Activated gamma-delta T cell (primary cell): ENCODE results near the gene ATP2A3.
A peak's percentile ranks its signal among the peaks of the same experiment; 100 is the strongest.

Experiments used
- DNase-seq: peaks from one replicate; lab custom pipeline; 2025; lab: John Stamatoyannopoulos, UW

ATP2A3 gene

DNA sequence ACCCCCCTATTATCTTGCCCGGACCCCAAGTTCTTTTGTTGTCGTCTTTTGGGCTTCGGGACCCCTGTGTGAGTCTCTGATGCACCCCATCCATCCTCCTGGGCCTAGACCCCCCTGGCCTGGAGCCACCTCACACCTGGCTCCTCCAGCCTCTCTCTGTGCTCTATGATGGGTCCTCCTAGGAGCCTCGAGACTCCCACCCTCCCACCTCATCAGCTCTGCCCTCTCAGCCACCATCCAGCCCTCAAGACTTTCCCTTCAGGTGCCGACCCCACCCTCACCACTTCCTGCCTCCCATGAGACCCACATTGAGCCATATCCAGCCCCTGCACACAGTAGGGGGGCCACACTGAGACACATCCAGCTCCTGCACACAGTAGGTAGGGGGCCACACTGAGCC is 8.7 kb upstream of the ATP2A3 start:
- DNase-seq, result no peak

GRCh38 chr17:3972281-3972731 is 8.1 kb upstream of the ATP2A3 start:
- DNase-seq, result no peak

DNA sequence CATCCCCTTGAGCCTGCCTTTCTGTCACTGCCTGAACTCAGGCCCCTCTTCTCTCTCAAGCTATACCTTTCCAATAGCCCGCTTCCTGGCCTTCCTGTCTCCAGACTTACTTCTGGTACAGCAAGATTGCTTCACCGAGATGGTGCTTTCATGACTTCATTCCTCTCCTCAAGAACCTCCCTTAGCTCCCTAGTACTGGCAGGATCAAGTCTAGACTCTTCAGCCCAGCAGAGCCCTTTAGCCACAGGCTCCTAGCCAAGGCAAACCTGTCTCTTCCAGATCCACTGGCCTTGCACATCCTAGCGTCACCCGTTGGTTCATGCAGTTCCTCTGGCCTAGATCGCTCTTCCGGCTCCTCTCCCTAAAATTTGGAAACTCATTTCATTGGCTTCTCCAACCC is 6.4 kb upstream of the ATP2A3 start:
- DNase-seq, result no peak

DNA sequence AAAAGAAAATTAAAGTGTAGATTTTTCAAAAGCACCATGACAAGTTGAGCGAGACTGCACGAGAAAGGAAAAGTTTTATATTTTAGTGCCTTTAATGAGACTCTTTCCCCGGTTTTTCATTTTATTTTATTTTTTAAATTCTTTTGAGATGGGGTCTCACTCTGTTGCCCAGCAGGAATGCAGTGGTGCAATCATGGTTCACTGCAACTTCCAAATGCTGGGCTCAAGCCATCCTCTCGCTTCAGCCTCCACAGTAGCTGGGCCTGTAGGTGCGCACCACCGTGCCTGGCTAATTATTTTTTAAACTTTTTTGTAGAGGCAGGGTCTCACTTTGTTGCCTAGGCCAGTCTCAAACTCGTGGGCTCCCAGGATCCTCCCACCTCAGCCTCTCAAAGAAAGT is 5.7 kb upstream of the ATP2A3 start:
- no peak for DNase-seq

- DNase-seq, result no peak
Measured at GRCh38 chr17:3968886-3969524, 4.8 kb upstream of the ATP2A3 start.

DNA sequence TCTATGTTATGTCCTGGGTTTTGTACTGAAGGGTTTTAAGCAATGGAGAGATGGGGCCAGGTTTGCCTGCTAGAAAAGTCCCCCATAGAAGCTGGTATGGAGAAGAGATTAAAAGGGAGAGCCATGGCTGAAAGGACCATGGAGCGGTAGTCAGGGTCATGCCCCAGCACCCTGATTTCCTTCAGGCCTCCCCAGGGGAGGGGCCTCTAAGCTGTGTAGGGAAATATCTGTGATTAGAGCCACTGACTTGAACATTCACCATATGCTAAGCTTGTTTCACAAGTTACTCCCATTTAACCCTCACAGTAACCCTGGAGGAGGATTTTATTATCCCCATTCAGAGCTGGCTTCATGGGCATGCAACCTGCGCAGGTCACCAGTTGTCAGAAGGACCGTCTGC is 3.8 kb upstream of the ATP2A3 start:
- no peak for DNase-seq

DNA sequence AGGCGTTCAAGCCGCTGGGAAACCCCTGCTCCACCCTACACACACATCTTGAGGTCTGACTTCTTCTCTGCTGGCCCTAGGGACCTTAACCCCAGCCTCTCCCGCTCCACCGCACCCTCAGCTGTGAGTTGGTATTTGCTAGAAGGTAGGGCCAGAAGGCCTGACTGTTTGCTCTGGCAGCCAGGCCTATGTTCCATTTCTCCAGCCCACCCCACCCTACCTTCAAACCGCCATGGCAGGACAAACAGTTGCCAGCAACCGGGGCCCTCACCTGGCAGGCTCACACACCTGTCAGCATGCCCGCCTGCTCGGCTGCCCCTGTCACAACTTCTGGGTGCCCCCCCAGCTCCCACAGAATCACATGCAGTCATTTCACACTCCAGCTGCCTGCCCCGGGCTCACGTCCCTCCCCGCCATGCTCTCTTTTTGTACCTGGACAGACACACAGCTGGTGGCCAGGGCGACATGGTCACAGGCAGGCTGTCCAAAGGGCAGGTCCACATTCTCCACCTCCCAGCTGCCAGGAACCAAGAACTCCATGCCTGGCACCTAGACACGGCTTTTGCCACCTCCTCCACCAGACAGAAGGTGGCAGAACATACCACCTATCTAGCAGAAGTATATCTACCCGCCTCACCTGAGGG is 2.6 kb upstream of the ATP2A3 start:
- DNase-seq, result no peak

DNA sequence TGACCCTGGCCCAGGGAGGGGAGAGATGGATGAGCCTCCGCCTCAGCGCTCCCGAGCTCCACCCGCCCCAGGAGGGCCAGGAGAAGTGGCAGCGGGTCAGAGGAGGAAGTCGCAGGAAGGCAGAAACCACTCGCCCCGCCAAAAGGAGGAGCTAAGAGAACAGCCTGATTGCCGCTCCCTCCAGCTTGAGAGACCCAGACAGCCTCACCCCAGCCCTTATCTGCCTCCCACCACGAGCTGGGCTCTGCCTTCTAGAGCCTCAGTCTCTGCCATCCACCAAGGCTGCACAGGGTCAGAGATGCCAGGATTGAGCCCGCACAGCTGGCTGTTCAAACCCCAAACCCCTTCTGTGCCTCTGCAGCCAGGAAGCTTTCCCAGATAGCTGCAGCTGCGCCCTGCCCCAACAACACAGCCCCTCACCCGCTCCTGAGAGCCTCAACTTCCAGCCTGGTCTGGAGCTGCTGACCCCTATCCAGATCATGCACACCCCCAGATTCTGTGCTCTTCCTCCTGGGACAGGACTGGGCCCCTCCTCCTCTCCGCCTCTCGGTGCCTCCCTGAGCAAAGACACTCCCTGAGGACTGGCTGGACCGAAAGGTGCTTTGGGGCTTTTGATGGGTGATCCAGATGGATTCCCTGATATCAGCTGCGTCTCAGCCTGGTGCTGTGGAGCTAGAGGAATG is 1.0 kb upstream of the ATP2A3 start:
- DNase-seq, result no peak

DNA sequence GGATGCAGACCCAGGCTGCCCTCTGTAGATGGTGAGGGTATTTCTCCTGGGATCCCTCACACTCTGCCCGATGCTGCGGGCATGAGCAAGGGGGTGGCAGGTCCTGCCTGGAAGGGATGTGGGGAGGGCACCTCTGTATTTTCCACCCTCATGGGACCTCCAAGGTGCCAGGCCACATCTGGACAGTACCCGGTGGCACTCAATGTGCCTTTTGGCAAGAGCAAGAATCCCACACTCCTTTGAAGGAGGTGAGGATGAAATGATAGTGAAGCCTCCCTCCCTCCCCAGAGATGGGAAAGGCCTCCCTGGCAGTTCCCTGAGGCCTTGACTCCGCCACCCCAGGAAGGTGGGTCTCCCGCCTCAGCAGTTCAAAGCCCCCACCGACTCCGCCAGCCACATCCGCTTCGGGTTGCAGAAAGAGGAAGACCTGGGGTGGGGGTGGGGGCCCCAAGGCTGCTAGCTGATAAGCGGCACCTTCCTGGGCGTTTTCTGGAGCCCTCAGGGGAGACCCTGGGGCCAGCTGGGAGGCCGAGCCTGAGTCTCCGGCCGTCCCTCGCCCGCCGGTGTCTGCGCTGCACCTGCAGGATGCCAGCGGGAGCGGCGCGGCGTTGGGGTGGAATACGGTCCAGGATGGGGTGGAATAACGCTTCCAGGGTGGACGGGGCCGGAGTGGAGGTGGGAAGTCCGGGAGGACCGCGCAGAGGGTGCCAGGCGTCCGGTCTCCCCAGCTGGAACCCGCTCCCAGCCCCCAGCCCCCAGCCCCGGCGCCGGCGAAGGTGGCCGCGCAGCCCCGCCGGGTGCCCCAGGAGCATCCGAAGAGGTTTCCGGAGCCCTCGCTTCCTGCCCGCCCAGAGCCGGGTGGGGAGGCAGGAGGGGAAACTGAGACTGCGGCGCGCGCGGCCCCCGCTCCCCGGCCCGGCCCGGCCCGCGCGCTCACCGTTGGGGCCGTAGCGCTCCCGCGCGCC is 718 bp downstream of the ATP2A3 start:
- DNase-seq, result peak; percentile 59

DNA sequence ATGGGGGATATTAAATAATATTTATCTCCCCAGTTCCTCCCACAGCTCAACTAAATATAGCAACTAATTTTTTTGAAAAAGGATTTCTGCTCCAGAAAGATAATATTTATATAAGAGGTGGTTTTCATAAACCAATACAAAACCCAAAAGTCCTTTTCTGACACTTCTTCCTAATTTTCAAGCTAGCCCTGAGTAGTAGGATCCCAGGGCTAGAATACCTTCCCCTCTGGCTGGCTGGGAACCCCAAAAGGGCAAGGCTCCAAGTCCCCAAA is 1.3 kb downstream of the ATP2A3 start:
- no peak for DNase-seq

- no peak for DNase-seq
Measured at GRCh38 chr17:3962217-3962964, 1.8 kb downstream of the ATP2A3 start.

- peak; percentile 40 for DNase-seq
Measured at GRCh38 chr17:3961564-3962047, 2.6 kb downstream of the ATP2A3 start.

DNA sequence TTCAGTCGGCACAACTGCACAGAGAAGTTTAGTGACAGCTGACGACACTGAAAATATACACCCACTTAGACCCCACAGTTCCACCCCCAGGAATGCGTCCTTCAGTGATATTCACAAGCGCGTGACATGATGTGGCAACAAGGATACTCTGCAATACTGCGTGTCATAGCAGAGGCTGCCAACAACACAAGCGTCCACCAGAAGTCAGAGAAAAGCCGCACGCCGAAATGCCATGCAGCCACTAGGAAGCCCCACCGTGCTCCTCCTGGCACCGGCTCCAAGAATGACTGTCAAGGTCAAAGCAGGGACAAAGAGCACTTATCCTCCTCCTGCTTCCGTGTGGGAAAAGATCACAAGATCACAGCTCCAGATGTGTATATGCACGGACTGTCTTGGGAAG is 3.5 kb downstream of the ATP2A3 start:
- DNase-seq, result no peak

DNA sequence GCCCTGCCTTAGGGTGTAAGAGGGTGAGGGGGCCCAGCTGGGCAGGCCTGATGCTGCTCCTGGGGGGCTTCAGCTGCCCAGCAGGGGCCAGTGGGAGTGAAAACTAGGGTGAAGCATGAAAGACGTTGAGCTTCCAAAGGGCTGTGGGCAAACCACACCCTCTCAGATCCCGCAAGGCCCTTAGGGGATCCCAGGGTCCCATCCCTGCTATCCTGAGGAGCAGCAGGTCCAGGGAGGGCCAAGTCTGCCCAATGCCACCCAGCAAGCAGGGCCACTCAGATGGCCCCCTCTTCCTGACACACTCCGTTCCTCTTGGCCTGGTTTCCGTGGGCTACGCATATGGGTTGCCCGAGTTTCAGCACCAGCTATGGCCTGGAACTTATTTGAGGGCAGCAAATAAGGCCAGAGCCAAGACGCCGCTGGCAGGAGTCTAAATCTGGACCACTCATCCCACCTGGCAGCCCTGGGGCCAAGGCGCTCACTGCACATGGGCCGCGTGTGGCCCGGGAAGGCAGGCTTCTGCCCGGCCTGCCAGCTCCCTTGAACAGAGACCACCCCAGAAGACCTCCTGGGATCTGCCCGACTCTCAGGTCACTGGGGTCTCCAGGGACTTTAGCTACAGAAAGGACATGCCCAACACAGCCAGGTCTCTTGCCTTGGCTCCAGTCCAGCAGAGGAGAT is 4.2 kb downstream of the ATP2A3 start:
- no peak for DNase-seq

DNA sequence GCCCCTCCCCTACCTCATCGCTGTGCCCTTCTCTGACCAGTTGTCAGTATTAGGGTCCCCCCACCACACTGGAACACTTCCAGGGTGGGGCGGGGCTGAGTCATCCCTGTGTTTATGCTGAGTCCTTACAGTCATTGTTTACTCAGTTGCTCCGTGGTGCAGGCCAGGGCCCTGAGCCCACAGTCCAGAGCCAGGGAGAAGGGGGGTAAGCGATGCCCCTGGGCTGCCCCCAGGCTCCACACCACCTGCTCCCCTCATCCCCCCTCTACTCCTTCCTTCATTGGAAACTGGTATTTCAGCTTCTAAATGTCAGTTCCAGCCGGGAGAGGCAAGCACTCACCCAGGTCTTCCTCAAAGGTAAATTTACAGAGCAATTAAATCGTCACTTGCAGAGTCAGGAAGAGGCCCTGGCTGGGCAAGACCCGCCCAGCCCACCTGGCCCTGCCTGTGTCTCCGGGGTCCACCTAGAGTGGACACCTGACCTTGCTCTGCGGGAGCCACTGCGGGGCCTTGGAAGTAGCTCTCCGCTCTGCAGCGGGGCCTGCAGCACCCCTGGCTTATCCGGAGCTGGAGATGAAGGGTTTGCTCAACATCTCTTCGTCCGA is 4.8 kb downstream of the ATP2A3 start:
- DNase-seq, result no peak

DNA sequence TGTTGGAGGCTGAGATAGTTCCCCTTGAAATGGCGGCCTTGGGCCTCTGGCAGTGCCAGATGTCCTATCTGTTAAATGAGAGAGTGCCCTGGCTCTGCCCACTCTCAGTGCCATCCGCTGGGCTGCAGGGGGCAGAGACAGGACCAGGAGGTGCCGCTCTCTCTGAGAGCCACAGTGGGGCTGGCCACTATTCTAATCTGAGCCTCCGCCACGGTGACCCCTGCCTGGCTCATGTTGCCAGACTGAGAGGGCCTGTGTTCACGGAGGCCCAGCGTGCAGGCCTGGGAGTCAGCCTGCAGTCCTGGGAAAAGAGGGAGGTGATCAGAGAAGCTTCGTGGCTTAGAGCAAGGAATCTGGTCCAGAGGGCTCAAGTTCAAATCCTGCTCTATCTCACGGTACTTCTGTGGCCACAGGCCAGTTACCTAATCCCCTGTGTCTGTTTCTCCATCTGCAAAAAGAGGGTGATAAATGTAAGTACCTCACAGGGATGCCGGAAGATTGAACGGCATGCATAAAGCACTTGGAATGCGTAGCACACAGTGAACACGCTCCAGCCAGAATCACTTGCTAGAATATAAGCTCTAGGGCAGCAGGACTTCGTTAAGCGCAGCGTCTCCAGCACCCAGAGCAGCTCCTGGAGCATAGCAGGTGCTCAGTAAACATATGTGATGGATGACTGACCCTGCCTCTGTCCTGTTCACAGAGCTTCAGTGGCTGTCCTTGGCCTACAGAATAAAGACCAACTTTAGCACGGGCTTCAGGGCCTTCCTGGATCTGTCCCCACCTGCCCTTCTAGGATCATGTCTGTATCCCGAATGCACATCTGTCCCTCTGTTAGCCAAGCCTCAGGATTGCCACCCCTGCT is 6.3 kb downstream of the ATP2A3 start:
- DNase-seq, result no peak

- DNase-seq, result no peak
Measured at GRCh38 chr17:3956983-3957382, 7.3 kb downstream of the ATP2A3 start.

GRCh38 chr17:3956327-3956957 is 7.8 kb downstream of the ATP2A3 start:
- DNase-seq, result no peak

GRCh38 chr17:3955673-3955988 is 8.6 kb downstream of the ATP2A3 start:
- no peak for DNase-seq
